DOHH2 (cell line): ENCODE data around the gene TMLHE.
"Not testable (repeated sequence)": the region's sequence is repeated elsewhere in the genome, so short reads cannot be mapped to it uniquely, and the experiment has no call there.

Experiments used
- CTCF ChIP-seq: fragments of 200-600 bp; sonication (generic); IDR thresholded peaks from one replicate; pipeline ENCODE4 v1.5.1; 2014; ENCODE audit warnings: antibody characterized with exemption, mild to moderate bottlenecking, low read depth, low read length; ENCODE audit not compliant: poor library complexity, severe bottlenecking
- EZH2phosphoT487 ChIP-seq: fragments of 200-600 bp; sonication (generic); IDR thresholded peaks from 2 replicates; pipeline ENCODE4 v1.6.1; 2017; ENCODE audit warnings: borderline replicate concordance, mild to moderate bottlenecking, antibody characterized with exemption, low read length, moderate library complexity, mixed read lengths

- not testable (repeated sequence) for TF ChIP-seq EZH2phosphoT487, CTCF
Observed at GRCh38 chrX:155457761-155458447, 154.8 kb downstream of the TMLHE start.
